ELR (cell line): ENCODE measurements around the gene MX2.
"Not testable (repeated sequence)": the region's sequence is repeated elsewhere in the genome, so short reads cannot be mapped to it uniquely, and the experiment has no call there.

Experiments used
- DNase-seq: peaks from one replicate; pipeline ENCODE4 v3.0.0-alpha.2; 2015; ENCODE audit warnings: low read depth

MX2 gene

GRCh38 chr21:41387042-41387819 is 25.4 kb downstream of the MX2 start:
- no peak for DNase-seq

- DNase-seq = no peak
Measured at GRCh38 chr21:41387824-41388223, 26.0 kb downstream of the MX2 start.

- no peak for DNase-seq
Measured at GRCh38 chr21:41388259-41388658, 26.4 kb downstream of the MX2 start.

- no peak for DNase-seq
Measured at GRCh38 chr21:41390043-41390639, 28.3 kb downstream of the MX2 start.

GRCh38 chr21:41393876-41394465 is 32.1 kb downstream of the MX2 start:
- DNase-seq = no peak

GRCh38 chr21:41396558-41397075 is 34.8 kb downstream of the MX2 start:
- no peak for DNase-seq

- DNase-seq = no peak
Measured at GRCh38 chr21:41397471-41397891, 35.7 kb downstream of the MX2 start.

- no peak for DNase-seq
Measured at GRCh38 chr21:41398251-41398650, 36.4 kb downstream of the MX2 start.

- DNase-seq = no peak
Measured at GRCh38 chr21:41398831-41399230, 37.0 kb downstream of the MX2 start.

GRCh38 chr21:41399246-41399800 is 37.5 kb downstream of the MX2 start:
- DNase-seq = no peak

- no peak for DNase-seq
Measured at GRCh38 chr21:41402231-41402630, 40.4 kb downstream of the MX2 start.

- DNase-seq = no peak
Measured at GRCh38 chr21:41402796-41403195, 41.0 kb downstream of the MX2 start.

- DNase-seq = no peak
Measured at GRCh38 chr21:41403331-41403730, 41.5 kb downstream of the MX2 start.

- no peak for DNase-seq
Measured at GRCh38 chr21:41403966-41404365, 42.1 kb downstream of the MX2 start.

- no peak for DNase-seq
Measured at GRCh38 chr21:41405321-41405720, 43.5 kb downstream of the MX2 start.

- no peak for DNase-seq
Measured at GRCh38 chr21:41406340-41406739, 44.5 kb downstream of the MX2 start.

GRCh38 chr21:41407541-41408460 is 46.0 kb downstream of the MX2 start:
- no peak for DNase-seq

- DNase-seq = no peak
Measured at GRCh38 chr21:41410361-41410760, 48.5 kb downstream of the MX2 start.

- DNase-seq = no peak
Measured at GRCh38 chr21:41410767-41411448, 49.1 kb downstream of the MX2 start.

GRCh38 chr21:41411449-41412089 is 49.7 kb downstream of the MX2 start:
- no peak for DNase-seq

- not testable (repeated sequence) for DNase-seq
Measured at GRCh38 chr21:41417505-41417904, 55.7 kb downstream of the MX2 start.
